ENCODE data around the gene RHEB.

Gene RHEB

DNA sequence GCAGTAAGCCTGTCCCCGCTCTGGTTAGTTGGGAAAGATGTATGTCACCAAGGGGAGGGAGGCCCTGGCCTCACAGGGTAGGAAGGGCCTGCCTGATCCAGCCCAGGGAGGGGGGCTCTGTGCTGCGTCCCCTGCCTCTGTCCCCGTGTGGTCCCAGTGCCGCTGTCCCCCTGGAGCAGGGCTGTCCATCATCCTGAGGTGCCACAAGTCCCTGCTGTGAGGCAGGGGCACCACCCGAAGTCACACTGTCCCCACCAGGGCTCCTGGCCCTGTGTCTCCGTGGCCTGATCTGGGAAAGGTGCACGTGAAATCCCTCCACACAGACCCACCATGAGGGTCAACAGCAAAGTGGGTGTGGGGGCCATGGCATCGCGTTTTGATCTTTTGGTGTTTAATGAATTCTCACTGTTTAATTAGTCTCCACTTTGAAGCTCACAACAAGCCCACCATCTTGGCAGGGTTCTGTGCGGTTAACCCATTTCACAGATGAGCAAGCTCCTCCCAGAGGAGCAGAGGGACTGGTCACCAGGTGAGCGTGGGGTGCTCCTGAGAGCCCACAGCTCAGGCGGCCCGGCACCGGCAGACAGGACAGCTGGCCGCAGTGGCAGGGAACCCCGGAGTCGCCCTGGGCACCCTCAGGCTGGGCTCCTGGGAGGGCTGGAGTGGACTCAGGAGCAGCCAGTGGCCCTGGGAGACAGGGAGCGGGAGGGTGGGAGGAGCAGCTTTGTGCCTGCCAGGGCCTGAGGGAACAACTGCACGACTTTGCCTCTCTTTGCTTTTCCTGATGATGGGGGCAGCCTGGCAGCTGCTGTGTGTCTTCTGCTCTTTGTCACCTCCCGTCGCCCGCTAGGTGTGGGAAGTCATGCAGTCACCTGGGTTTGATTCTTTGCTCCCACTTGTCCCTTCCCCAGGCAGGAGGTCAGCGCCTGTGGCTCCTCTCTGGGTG lies 67.8 kb downstream of the RHEB start:
- in situ Hi-C loops (cut with HindIII; ENCODE audit: low sequenced_read_pairs): no loop called here

GRCh38 chr7:151451156-151451555 lies 68.5 kb downstream of the RHEB start:
- in situ Hi-C loops (cut with HindIII; ENCODE audit: low sequenced_read_pairs): no loop called here

GRCh38 chr7:151449990-151450389 lies 69.7 kb downstream of the RHEB start:
- in situ Hi-C loops (cut with HindIII; ENCODE audit: low sequenced_read_pairs): no loop called here

DNA sequence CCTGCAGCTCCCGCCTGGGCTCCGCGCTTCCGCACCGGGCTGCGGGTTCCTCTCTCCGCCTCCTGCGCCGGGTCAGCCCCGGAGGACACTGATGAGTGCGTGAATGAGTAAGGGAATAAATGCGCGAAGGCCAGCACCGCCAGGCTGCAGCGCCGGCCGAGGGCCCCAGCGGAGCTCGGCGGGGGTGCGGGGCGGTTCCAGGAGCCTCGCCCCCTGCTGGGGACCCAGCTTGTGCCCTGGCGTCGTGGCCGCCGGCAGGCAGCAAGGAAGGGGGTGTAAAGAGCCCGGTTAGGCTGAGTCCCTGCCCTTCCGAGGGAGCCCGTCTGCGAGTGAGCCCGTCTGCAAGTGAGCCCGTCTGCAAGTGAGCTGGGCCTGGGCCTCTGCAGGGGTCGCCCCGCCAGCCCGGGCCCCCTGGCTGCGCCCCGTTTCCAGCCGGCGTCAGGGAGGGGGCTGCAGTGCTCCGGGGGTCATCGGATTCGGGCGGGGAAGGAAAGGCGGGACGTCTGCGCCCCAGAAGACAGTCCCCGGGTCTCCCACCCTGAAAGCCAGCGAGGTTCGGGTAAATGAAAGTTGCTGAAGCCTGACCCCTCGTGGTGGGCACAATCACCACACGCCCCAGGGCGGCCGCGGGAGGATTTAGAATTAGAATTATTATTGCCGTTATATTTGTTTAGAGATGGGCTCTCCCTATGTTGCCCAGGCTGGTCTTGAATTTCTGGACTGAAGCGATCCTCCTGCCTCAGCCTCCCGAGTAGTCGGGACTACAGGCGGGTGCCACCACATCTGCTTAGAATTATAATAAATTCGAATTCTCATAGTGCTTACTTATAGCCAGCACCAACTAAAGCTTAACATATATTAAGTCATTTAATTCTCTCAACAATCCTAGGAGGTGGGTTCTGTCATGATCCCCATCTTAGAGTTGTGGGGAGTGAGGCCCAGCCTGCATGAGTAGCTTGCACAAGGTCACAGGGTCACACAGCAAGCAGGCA lies 71.1 kb downstream of the RHEB start:
- in situ Hi-C loops (cut with HindIII; ENCODE audit: low sequenced_read_pairs): no loop called here

DNA sequence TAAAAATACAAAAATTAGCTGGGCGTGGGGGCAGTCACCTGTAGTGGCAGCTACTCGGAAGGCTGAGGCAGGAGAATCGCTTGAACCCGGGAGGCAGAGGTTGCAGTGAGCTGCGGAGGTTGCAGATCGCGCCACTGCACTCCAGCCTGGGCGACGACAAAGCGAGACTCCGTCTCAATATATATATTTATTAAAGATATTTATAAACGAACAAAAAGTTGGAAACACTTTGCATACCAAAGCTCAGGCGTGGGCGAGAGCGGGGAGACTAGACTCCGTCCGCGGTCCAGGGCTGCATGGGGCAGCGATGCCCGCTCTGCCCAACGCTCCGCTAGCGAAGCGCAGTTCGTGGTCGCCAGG lies 71.8 kb downstream of the RHEB start:
- in situ Hi-C loops (cut with HindIII; ENCODE audit: low sequenced_read_pairs): no loop called here

DNA sequence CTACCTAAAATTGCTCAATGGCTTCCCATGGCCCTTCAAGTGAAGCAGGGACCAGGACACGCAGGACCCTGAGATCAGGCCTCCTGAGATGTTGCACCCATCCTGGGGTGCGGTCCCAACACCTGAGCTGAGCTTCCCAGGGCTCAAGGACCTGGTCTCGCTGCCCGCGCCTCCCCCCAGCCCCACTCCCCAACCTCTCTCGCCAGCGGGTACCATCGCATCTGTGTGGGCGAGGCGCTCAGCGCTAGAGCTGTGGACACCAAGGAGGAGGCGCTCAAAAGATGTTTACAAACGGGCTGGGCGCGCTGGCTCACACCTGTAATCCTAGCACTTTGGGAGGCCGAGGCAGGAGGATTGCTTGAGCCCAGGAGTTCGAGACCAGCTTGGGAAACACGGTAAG lies 72.4 kb downstream of the RHEB start:
- in situ Hi-C loops (cut with HindIII; ENCODE audit: low sequenced_read_pairs): no loop called here

DNA sequence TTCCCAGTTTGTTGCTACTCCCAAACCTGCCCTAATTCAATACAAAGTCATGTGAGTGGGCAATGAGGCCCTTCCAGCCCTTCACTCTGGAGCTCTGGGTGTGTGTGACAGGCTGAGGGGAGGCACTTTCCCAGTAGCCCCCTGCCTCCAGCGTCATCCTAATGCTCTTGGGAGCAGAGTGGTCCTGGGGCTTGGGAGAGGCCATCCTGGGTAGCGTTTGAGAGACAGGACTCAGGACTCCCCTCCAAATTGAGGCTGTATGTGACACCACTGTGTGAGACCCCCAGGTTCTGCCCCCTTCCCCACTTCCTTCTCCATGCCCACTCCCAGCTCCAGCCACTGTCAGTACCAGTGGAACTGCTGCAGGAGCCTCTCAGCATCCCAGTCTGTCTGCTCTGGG lies 73.3 kb downstream of the RHEB start:
- in situ Hi-C loops (cut with HindIII; ENCODE audit: low sequenced_read_pairs): no loop called here

DNA sequence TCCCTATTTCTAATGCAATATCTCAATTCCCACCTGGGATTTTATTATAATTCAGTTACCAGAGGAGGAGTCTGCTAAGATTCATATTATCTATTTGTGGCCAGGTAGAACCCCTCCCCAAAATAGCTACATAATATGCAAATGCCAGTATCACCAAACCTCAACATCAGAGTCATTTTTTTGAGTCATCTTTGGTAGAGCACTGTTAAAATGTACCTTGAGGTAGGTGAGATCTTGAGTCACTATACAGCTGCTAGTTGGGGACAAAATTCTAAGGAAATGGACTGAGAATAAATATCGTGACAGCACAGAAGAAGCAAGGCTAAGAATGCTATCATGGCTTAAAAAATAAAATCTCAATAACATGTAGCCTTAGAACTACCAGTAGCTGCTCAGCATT lies 75.1 kb downstream of the RHEB start:
- in situ Hi-C loops (cut with HindIII; ENCODE audit: low sequenced_read_pairs): loop anchor here (5.0 kb wide), 2 partner anchors 77 to 132 kb away; no protein-coding TSS in a partner anchor

DNA sequence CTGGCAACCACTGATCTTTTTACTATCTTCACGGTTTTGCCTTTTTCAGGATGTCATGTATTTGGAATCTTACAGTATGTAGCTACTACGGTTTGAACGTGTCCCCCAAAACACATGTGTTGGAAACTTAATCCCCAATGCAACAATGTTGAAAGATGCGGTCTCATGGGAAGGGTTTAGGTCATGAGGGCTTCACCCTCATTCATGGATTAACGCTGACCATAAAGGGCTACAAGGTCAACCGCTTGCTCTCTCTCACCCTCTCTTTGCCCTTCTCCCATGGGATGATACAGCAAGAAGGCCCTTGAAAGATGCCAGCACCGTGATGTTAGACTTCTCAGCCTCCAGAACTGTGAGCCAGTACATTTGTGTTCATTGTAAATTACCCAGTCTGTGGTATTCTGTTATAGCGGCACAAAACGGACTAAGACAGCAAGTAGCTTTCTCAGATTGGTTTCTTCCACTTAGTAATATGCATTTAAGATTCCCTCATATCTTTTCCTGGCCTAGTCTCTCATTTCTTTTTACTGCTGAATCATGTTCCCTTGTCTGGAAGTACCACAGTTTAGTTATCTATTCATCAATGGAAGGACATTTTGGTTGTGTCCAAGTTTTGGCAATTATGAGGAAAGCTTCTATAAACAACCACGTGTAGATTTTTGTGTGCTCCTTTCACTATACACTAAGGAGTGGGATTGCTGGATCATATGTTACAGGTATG lies 76.8 kb downstream of the RHEB start:
- in situ Hi-C loops (cut with HindIII; ENCODE audit: low sequenced_read_pairs): loop anchor here (5.0 kb wide), 2 partner anchors 76 to 131 kb away; no protein-coding TSS in a partner anchor

- in situ Hi-C loops (cut with HindIII; ENCODE audit: low sequenced_read_pairs): loop anchor here (5.0 kb wide), 2 partner anchors 74 to 129 kb away; no protein-coding TSS in a partner anchor
Measured at GRCh38 chr7:151440799-151441445, 78.8 kb downstream of the RHEB start.

GRCh38 chr7:151439855-151440798 lies 79.6 kb downstream of the RHEB start, which contains the start of gene CRYGN:
Gene CRYGN (minus strand): TSS chr7:151440141. CDS start chr7:151439917, 224 bp downstream.
- in situ Hi-C loops (cut with HindIII; ENCODE audit: low sequenced_read_pairs): loop anchor here (5.0 kb wide), 2 partner anchors 73 to 128 kb away; no protein-coding TSS in a partner anchor

DNA sequence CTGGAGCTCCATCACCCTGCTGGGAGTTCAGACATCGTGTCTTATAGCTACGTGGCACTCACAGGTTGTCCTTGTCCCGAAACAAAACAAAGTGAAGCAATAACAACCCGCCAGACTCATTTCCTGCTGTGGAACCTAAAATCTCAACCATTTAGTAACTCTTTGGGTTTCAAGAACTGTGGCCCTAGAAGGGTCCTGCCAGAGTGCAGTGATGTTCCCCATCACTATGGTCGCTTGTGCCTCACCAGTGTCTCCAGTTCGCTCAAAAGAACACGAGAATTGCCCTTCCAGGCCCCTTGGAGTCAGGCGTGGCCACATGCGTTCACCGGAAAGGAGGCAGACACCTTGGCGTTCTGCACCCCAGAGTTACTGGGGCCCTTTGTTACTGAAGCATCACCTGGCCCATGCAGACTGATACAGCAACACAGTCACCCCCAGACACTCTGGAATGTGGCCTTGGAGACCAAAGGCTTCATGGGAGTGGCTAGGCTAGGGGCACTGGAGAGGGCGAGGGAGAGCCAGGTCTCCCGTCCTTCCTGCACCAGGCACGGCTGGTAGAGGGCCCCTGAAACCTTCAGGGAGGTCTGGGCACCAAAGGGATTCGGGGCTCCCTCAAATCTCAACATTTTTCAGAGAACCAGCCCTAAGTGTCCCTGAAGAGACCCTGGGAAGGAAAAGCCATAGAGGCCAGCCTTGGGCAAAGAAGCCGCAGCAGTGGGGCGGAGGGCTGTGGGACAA lies 80.7 kb downstream of the RHEB start:
- in situ Hi-C loops (cut with HindIII; ENCODE audit: low sequenced_read_pairs): no loop called here

DNA sequence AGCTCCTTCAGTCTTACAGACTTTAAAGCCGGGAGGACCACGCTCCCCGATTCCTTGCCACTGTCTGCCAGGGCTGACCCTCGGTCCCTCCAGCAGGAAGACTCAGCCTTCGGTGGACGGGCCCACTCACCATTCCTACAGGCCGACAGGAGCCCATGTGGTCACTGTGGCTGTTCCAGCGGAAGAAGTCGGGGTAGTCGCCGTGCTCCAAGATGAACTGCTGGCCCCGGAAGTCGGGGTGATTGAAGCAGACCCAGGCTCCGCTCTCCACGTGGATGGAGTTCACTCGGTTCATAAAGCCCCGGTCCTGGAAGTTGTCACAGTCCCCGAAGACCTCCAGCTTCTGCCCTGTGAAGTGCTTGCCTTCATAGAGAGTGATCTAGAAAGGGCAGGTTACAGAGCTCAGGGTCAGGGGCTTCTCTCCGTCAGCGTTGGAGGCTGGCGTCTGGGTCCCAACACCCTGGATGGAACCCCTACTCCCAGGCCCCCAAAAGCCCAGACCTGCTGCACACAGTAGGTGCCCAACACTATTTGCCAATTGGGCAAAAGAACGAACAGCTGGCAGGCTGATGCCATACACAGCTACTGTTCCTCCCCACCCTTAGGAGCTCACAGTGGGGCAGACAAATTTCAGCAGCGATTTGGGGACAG lies 81.7 kb downstream of the RHEB start:
- in situ Hi-C loops (cut with HindIII; ENCODE audit: low sequenced_read_pairs): no loop called here

DNA sequence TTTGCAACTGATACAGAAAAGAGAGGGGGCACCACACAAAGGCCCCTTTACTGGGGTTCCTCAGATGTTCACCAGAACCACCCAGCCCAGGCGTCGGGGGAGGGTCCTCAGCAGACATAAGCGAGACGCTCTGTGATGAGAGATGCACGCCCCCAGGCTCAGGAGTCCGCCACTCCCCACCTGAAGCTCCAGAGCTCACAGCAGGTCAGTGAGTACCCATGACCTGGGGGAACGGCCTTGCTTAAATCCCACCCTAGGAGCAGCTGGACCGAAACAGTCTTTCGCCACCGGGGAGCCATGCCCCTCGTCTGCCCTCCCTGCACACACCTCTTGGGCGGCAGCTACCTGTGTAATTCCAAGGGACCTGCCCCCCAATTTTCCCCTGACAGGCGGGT lies 82.5 kb downstream of the RHEB start:
- in situ Hi-C loops (cut with HindIII; ENCODE audit: low sequenced_read_pairs): no loop called here

- in situ Hi-C loops (cut with HindIII; ENCODE audit: low sequenced_read_pairs): no loop called here
Measured at GRCh38 chr7:151436446-151437158, 83.1 kb downstream of the RHEB start.

- in situ Hi-C loops (cut with HindIII; ENCODE audit: low sequenced_read_pairs): no loop called here
Measured at GRCh38 chr7:151435971-151436370, 83.7 kb downstream of the RHEB start.
